Amygdala (tissue), 56 donors: ENCODE measurements around the gene TSPAN5.
"Not testable (repeated sequence)": the region's sequence is repeated elsewhere in the genome, so short reads cannot be mapped to it uniquely, and the experiment has no call there.

Source experiments
- DNase-seq, 56 donors: peaks; one replicate each; lab custom pipeline; 2025; lab: John Stamatoyannopoulos, UW

The TSPAN5 gene

DNA sequence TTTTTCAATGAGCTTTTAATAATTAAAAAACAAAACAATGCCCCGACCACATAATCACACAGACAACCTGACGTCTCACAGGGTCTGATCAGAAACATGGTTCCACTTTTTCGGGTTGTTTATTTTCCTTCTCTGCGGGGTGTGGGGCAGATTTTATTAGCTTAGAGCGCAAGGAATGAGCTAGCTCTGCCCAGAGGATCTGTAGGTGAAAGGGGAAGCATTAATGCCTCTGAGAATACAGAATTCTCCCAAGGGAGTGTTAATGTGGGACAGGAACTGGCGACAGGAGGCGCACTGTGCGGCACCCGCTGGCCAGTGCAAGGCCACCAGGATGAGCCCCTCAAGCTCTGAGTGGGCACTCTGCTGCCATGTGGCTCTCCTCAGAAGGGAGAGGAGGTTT lies 181.5 kb downstream of the TSPAN5 start:
- DNase-seq, result no peak

DNA sequence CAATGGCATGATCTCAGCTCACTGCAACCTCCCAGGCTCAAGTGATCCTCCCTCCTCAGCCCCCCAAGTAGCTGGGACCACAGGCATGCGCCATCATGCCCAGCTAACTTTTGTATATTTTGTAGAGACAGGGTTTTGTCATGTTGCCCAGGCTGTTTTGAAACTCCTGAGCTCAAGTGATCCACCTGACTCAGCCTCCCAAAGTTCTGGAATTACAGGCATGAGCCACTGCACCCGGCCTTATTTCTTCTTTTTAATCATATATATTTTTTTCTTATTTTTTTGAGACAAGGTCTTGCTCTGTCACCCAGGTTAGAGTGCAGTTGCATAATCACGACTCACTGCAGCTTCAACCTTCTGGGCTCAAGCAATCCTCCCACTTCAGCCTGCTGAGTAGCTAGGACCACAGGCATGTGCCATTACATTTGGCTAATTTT lies 184.0 kb downstream of the TSPAN5 start:
- no peak for DNase-seq

DNA sequence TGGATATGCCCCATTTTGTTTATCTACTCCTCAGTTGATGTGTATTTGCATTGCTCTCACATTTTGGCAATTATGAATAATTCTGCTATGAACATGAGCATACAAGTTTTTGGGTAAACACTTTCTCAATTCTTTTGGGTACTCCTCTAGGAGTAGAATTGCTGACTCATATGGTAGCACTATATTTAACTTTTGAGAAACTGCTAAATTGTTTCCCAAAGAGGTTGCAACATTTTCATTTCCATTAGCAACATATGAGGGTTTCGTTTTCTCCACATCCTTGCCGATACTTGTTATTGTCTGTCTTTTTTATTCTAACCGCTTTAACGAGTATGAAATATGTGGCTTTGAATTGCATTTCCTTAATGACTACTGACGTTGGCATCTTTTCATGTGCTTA lies 185.4 kb downstream of the TSPAN5 start:
- no peak for DNase-seq

DNA sequence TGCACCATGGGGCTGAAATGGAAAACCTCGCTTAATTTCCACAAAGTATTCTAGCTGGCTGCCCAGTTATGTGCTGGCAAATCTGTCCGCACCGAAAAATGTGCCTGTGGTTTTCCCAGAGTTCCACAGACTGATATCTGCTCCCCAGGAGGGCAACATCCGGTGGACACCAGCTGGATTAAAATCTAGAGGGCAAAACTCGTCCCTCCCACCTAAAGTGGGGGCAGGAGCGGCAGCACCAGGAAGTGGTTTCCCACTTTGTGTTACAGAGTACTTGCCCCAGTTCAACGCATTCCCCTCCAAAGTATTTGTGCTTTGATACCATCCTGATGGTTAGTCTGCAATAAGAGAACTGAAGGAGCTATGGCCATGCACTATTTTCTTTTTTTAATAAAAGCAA lies 187.6 kb downstream of the TSPAN5 start:
- no peak for DNase-seq

DNA sequence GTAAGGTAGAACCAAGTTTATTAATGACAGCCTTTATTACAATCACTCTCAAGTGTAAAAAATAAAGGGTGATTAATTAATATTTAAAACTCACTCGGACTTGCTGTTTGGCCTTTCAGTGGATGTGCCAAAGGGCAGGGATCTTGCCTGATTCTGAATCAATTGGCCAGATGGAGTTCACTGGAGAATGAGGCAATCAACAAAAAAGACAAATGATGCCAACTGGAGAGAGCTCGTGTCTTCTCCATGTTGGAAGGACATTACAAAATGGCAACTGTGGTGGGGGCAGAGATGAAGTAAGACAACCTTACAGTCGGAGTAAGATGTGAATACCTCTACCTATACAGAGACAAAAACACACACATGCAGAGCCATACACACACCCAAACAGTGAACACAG lies 188.0 kb downstream of the TSPAN5 start:
- no peak for DNase-seq

DNA sequence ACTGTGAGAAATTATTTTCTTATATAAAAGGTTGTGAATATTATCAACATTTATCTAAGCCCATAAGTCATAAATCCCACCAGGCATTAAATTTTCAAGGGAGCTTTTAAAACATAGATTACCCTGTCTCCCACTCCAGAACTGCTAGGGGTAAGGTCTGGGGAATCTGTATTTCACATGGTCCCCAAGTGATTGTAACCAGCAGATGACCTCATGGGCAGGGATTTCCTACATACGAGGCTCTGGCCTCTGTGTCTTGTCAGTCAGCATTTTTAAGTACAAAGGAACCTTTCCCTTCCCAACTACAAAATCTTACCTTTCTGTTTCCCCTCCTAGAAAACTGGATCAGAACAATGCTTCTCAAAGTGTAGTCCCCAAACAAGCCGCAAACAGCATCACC lies 188.6 kb downstream of the TSPAN5 start:
- DNase-seq, result no peak

DNA sequence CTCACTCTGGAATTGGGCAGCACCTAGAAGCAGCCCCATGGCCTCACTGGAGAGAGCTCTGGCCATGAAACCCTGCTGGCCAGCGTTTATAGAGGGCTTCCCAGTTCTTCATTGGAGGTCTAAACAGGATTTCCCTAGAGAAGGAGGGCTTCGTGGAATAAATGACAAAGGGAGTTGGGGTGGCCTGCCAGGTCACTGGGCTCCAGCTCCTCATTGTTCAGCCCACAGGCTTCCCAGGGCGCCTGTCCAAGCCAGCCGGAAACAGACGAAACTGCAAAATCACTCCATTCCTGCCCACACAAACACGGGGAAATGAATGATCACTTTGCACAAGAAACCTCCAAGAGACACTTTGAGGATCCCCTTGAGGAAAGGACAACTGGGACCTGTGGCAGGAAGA lies 189.7 kb downstream of the TSPAN5 start:
- peak in 45 of 56 donors; percentile 4 to 64 (median 37) for DNase-seq

DNA sequence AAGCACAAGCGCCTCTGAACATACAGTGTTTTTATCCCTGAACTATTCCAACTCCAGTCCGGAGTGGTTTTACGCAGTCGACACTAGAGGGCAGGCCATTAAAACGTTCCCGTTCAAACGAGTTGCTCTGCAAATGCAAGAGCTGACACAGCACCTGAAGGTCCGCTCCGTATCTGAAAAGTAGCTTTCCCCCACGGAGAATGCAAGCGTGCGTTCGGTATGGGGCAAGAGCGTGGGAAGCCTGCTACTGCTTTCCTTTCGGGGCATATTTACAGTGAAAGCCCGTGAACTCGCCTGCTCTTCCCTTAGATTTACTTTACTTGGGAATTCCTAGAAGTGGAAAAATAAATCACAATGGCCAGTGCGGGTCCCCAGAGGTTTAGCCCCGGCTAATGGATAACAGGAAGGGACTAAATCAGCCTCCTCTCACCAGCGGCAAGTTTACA lies 190.8 kb downstream of the TSPAN5 start:
- DNase-seq, result peak in 54 of 56 donors; percentile 6 to 85 (median 58)

DNA sequence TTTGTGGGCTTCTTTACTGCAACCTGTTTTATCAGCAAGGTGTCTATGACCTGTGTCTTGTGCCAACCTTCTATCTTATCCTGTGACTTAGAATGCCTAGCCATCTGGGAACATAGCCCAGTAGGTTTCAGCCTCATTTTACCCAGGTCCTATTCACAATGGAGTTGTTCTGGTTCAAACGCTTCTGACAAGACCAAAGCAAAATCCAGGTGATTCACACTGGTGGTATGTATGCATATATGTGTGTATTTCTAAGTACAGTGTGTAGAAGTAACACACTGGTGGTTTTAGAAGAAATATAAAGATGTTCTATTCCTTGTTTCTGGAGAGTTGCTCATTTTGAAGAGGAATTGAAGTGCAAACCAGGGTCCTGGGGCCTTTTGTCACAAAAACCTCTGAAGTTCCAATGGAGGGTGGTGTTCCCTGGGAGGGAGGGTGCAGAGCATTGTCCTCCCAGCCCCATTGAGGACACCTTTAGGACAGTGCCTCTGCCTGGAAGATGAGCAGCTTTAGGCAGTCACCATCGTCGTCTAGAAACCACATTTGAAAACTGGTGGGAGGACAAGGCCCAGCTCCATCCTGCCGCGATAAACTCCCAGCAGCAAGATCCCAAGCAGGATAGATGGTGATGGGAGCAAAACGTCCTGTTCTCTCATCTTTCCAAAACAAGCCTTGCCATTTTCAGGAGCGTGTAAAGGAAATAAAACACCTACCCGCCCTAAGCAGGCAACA lies 191.4 kb downstream of the TSPAN5 start:
- no peak for DNase-seq

DNA sequence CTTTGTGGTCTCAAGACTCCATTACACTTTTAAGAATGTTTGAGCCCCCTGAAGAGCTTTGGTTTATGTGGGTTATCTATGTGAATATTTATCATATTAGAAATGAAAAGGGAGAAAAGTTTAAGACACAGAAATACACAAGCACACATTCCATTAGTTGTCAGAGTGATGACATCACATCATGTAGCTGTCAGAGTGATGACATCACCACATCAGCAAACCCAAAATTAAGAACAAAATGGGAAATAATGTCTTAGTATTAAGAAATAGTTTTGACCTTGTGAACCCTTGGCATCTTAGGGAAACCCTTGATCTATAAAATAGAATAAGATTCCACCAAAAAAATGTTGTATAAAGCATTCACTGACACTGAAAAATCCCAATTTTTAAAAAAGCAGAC lies 195.9 kb downstream of the TSPAN5 start:
- DNase-seq, result no peak

DNA sequence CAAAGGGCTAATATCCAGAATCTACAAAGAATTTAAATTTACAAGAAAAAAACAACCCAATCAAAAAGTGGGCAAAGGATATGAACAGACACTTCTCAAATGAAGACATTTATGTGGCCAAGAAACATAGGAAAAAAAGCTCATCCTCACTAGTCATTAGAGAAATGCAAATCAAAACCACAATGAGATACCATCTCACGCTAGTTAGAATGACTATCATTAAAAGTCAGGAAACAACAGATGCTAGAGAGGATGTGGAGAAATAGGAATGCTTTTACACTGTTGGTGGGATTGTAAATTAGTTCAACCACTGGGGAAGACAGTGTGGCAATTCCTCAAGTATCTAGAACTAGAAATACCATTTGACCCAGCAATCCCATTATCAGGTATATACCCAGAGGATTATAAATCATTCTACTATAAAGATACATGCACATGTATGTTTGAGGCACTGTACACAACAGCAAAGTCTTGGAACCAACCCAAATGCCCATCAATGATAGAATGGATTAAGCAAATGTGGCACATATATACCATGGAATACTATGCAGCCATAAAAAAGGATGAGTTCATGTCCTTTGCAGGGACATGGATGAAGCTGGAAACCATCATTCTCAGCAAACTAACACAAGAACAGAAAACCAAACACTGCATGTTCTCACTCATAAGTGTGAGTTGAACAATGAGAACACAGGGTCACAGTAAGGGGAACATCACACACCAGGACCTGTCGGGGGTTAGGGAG lies 197.1 kb downstream of the TSPAN5 start:
- DNase-seq, result not testable (repeated sequence)

DNA sequence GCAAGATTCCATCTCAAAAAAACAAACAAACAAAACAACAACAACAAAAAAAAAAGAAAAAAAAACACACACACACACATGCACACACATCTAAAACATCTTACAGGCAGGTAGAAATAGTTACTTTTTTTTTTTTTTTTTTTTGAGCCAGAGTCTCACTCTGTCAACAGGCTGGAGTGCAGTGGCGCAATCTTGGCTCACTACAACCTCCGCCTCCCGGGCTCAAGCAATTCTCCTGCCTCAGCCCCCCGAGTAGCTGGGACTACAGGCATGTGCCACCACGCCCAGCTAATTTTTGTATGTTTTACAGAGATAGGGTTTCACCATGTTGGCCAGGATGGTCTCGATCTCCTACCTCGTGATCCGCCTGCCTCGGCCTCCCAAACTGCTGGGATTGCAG lies 201.0 kb downstream of the TSPAN5 start:
- not testable (repeated sequence) for DNase-seq

DNA sequence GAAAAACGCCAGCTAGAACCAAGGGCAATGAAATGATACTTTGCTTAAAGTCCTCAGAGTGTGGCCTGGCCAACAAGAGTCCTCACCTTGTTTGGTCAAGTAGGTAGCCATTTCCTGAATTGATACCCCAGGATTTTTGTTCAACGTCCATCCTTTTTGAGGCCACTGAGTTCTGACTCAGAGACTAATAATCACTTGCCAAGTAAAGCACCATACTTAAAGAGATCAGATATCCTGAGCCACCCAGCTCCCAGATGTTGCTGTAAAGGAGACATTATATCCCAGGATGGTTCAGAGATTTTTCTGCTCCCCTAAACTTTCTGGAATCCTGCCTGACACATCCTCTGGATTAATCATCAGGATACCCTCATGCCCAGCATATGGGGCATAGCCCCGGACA lies 206.3 kb downstream of the TSPAN5 start:
- DNase-seq, result no peak

DNA sequence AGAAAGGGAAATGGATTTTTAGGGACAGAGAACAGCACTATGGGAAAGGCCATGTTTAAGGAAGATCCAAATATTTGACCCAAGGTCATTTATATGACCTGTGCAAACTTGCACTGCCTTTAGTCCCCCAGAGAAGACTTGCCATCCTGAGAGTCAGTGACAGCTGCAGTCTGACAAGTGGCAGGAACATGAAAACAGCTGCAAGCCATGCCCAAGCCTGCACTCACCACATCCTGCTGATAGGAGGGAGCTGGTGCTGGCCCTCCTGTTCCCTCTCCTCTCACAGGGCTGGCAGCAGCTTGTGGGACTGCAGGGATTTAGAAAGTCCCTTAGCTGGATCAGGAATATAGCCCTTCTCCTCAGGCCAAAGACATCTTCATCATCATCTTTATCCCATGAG lies 209.5 kb downstream of the TSPAN5 start:
- DNase-seq, result no peak

DNA sequence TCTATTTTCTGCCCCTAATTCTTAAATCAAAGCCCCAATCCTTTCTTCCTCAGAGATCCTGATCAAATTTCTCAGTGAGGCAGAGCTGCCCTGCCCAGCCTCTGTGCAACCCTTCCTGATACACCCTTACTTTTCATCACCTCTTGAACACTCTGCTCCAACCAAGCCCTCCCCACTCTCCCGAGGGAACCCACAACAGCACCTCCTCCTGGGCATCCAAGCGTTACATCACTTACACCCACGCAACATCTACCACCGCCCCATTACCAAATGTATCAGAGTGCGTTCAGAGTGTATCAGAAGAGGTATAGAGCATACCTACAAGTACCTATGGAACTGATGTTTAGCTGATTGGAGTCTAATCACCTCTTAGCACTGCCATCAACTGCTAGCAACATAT lies 210.8 kb downstream of the TSPAN5 start:
- DNase-seq, result no peak

DNA sequence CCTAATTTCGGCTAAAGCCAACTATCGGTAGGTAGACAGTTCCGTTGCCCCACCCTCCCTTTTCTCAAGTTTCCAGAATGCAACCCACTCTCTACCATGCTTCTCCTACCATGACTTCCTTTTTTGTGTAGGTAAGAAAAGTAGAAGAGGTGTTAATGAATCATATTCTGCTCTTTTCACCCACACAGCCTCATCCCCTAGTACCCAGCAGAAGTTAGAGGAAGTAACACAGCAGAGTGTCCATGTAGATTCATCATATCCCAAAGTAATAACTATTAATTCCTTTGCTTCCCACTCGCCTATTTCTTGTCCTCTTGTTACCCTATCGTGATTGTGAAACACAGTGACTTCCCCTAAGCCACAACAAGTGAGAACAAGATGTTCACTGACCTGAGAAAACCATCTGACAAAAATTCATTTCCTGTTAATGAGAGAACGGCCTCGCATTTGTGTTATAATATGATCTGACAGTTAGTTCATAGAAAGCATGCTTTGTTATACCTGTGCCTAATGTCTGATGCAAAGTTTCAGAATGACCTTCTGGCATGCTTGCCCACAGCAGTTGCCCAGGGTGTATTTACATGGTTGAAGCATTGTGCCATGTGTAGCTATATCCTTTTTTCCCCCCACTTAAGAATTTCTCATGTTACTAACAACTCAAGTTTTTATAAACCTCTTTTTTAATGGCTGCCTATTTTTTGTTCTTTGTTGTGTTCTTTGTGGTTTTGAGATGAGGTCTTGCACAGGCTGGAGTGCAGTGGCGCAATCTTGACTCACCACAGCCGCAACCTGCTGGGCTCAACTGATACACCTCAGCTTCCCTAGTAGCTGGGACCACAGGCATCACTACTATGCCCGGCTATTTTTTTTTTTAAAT lies 211.7 kb downstream of the TSPAN5 start:
- no peak for DNase-seq

DNA sequence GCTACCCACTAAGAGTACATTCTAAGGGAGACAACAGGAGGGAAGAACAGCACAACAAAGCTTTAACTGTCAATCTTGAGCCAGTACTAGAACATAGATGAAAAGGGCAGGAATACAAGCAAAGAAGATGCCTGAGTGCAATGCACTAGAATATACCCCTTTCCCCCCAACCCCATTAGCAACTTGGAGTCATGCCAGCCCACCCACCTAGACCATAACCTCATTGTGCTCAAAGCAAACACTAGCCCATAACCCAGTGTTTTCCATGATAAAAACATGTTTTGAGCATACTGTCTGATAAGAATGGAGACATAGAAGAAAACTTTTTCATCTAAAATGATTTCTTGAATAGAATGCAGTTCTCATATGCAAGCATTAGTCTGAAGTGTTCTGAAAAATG lies 214.0 kb downstream of the TSPAN5 start:
- DNase-seq, result no peak

DNA sequence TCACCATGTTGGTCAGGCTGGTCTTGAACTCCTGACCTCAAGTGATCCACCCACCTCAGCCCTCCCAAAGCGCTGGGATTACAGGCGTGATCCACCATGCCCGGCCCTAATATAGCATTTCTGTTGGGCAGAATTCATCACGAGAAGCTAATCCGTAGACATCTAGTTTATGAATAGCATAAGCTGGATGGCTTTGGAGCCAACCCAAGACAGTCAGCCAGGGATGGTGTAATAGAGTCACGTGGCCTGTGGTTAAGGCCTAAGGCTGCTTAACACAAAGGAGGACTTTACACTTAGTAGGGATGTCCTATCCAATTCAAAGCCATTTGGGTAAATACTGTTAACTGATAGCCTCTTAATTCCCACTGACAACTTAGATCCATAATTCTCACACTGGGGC lies 223.6 kb downstream of the TSPAN5 start:
- DNase-seq, result no peak

DNA sequence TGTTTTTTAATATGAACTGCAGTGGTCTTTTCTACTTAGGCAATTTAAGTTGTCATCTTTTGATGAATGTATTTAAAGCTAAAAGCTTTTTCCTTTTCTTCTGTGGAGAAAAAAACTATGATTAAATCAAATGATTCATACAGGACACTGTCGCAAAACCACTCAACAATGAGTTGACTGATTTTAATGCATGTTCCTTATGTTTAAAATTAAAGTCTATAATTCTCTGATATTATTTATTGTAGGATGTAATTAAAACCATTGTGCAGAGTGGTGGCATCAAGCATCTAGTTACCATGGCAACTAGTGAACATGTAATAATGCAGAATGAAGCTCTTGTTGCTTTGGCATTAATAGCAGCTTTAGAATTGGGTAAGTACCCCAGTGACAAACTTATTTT lies 224.7 kb downstream of the TSPAN5 start:
- DNase-seq, result peak in 1 of 56 donors; percentile 4

DNA sequence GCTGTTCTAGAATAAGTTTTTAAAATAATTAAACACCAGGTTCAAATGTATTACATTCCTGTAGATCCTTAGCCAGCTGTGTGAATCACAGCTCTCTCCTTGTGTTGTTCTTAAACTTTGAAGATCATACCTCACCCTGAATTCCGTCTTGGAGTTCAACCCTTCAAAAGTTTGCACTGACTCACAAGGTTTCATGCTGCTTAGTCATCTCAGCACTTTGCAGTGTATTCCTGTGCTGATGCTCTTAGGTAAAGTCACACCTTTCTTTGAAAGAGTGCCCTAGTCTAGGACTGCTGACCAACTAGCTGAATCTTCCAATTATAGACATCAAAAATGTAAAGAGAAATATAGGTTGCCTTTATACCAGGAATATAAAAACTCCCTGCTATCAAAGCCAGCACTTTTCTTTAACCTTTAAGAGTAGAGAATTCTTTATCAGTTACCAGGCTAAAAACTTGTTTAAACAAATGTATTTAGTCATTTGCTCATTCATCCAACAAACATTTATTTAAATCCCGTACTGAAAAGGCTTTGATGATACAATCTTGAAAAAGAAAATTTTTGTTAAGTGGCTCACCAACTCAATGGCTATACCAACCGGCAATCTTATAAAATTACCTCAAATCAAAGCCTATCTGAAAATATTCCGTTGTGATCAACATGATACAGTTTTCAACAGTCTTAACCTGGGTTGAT lies 227.6 kb downstream of the TSPAN5 start:
- no peak for DNase-seq
